ENCODE results near the gene UMODL1. TPM values are rescaled to one million over a fixed set of nuclear protein-coding genes. Genes with fewer than 3 reads are reported as not detected.

UMODL1 gene
- total and polyA plus RNA-seq, 10 of the 15 experiments (the other 5 are each of a cell fraction or from before 2014, with no cell fraction given): 0.01 to 0.11 (median 0.03) TPM; not detected in 5

GRCh38 chr21:42085246-42086077 is 14.3 kb downstream of the UMODL1 start (continued):
- no peak for TF ChIP-seq REST (IDR thresholded peaks at IDR 0.05; ENCODE audit: low read depth, low read length)

- in situ Hi-C loops (cut with MboI) (no loop called here), intact Hi-C loops (cut with micrococcal nuclease; ENCODE audit: unreplicated experiment) (no loop called here)
- WGBS (ENCODE audit: insufficient coverage, insufficient replicate concordance, low lambda C conversion rate, missing lambda C conversion rate): 42% methylated on average over 7 of the region's 7 CpGs
- ChIA-PET POLR2A (no interaction called here), CTCF (interaction anchor here (0.7 to 1.8 kb wide), 3 partner anchors 27 to 389 kb away, joined by 3 to 11 read pairs (median 3); no protein-coding TSS in a partner anchor), SMC1A (ENCODE audit: uncharacterized antibody, unreplicated experiment) (interaction anchor here (1.1 to 1.9 kb wide), 2 partner anchors 21 to 23 kb away, joined by 4 to 11 read pairs; no protein-coding TSS in a partner anchor), RAD21 (ENCODE audit: unreplicated experiment) (interaction anchor here (0.8 kb wide), 1 partner anchor 75 kb away, joined by 4 read pairs; no protein-coding TSS in a partner anchor)
- no peak for DNase-seq (ENCODE audit: low read depth, low spot score)
- FAIRE-seq: no peak
- H3K79me2 ChIP-seq (ENCODE audit: control insufficient read depth, insufficient read depth, low read length): no peaks in the 10 kb centered on the region
- H3K4me3 ChIP-seq: no peak overlapping the region
- no peaks in the 10 kb centered on the region for H4K20me1 ChIP-seq (ENCODE audit: control insufficient read depth, insufficient read depth)
- ATAC-seq: peak; percentile 49; the same call in 2 of the 3 replicates
- no peak overlapping the region for H3K27ac ChIP-seq (ENCODE audit: control insufficient read depth, insufficient read depth)
- no peak overlapping the region for H3K4me2 ChIP-seq (ENCODE audit: control insufficient read depth, insufficient read depth)
- no peak overlapping the region for H3K9ac ChIP-seq (ENCODE audit: control insufficient read depth, insufficient read depth, low read length)
- peaks cover 4% of the 10 kb centered on the region for H3K4me1 ChIP-seq (ENCODE audit: control insufficient read depth, insufficient read depth, low read length)
- no peaks in the 10 kb centered on the region for H3K36me3 ChIP-seq (ENCODE audit: control insufficient read depth in 2 of 2, insufficient read depth in 2 of 2, low read length in 1 of 2)
- H2AFZ ChIP-seq (ENCODE audit: control insufficient read depth, low read depth, low read length): no peak overlapping the region
- no peaks in the 10 kb centered on the region for H3K9me3 ChIP-seq (replicated peaks; ENCODE audit: control insufficient read depth, insufficient read depth, low read length)
- no peaks in the 10 kb centered on the region; a peak in 1 of 4 replicates for H3K27me3 ChIP-seq (replicated peaks in 1 of 2; ENCODE audit: control insufficient read depth in 2 of 2, insufficient read depth in 2 of 2, low read length in 1 of 2)
- BruUV-seq (replicated peaks): no TSS peak
- TF ChIP-seq POLR2AphosphoS2 (IDR thresholded peaks at IDR 0.05; ENCODE audit: low read depth, low read length) (no peak), BHLHE40 (IDR thresholded peaks at IDR 0.05; ENCODE audit: borderline replicate concordance in 1 of 2, low read depth in 2 of 2, low read length in 1 of 2) (peak; percentile 19 to 52; a peak in 1 of 4 replicates)
These were observed 15.9 kb downstream of the UMODL1 start for GRCh38 chr21:42086969-42087368.

All from GM12878 (cell line).